MCF 10A (cell line): ENCODE measurements around the gene SOAT2. TPM values are rescaled to one million over a fixed set of nuclear protein-coding genes. Genes with fewer than 3 reads are reported as not detected.

ENCODE experiments used
- BruUV-seq: library from RNA; stranded (reverse); fragments of 400-500 nt; replicated peaks from 2 replicates; lab custom pipeline; 2021; lab: Mats Ljungman, UMichigan
- CTCF ChIA-PET: fragments of 300-600 bp; sonication (Branson Sonifier 250); formaldehyde crosslinking; extraction: SDS; loops from one replicate; lab custom pipeline; 2021; ENCODE audit warnings: antibody characterized with exemption, inconsistent platforms; lab: Yijun Ruan, JAX
- POLR2A ChIA-PET: fragments of 300-600, 350-650 bp; sonication (Branson Sonifier 250); formaldehyde crosslinking; extraction: SDS; loops from one replicate; lab custom pipeline; 2020; ENCODE audit warnings: antibody characterized with exemption, inconsistent platforms; lab: Yijun Ruan, JAX
- DNase-seq: peaks from one replicate; pipeline ENCODE4 v3.0.0-alpha.2; 2018; ENCODE audit not compliant: unreplicated experiment
- H3K27ac Mint-ChIP-seq: one replicate; pipeline ENCODE4 v1.8.0; 2022; ENCODE audit warnings: mild to moderate bottlenecking, low read depth, mixed read lengths; ENCODE audit not compliant: unreplicated experiment
- H3K27me3 Mint-ChIP-seq: one replicate; pipeline ENCODE4 v1.8.0; 2022; ENCODE audit warnings: mixed read lengths; ENCODE audit not compliant: insufficient read depth, unreplicated experiment
- H3K36me3 Mint-ChIP-seq: one replicate; pipeline ENCODE4 v1.8.0; 2022; ENCODE audit warnings: mild to moderate bottlenecking, moderate library complexity, mixed read lengths; ENCODE audit not compliant: insufficient read depth, unreplicated experiment
- H3K4me1 Mint-ChIP-seq: one replicate; pipeline ENCODE4 v1.8.0; 2022; ENCODE audit warnings: mixed read lengths; ENCODE audit not compliant: insufficient read depth, unreplicated experiment
- H3K4me3 Mint-ChIP-seq: one replicate; pipeline ENCODE4 v1.8.0; 2022; ENCODE audit warnings: mild to moderate bottlenecking, moderate library complexity, mixed read lengths; ENCODE audit not compliant: unreplicated experiment
- H3K9me3 Mint-ChIP-seq: one replicate; pipeline ENCODE4 v1.8.0; 2022; ENCODE audit warnings: mixed read lengths; ENCODE audit not compliant: unreplicated experiment
- CTCF ChIP-seq: fragments of 200-600 bp; IDR thresholded peaks from one replicate; pipeline ENCODE4 v1.8.0; 2022; ENCODE audit warnings: antibody characterized with exemption, mild to moderate bottlenecking; ENCODE audit not compliant: unreplicated experiment
- intact Hi-C: fragments of 100-400 bp; cut with micrococcal nuclease; formaldehyde crosslinking; loops from 2 replicates; pipeline ENCODE4 v1.14.1; 2022
- total RNA-seq: library from RNA; stranded (reverse); gene quantifications from 2 replicates; pipeline ENCODE4 v1.2.3, GENCODE V29; 2022

SOAT2 gene
- total RNA-seq, 1 experiment from 2014 or later: not detected

GRCh38 chr12:53147181-53147580 is 43.9 kb downstream of the SOAT2 start:
- no peaks in the 10 kb centered on the region for H3K27me3 Mint-ChIP-seq
- peaks cover 6% of the 10 kb centered on the region for H3K4me1 Mint-ChIP-seq
- H3K27ac Mint-ChIP-seq: no peak overlapping the region
- intact Hi-C loops: no loop called here
- CTCF ChIA-PET: interaction anchor here (0.6 to 1.2 kb wide), 5 partner anchors 12 to 975 kb away, joined by 3 to 4 read pairs (median 3); no protein-coding TSS in a partner anchor
- H3K36me3 Mint-ChIP-seq: peaks cover 7% of the 10 kb centered on the region
- no peak for TF ChIP-seq CTCF
- H3K4me3 Mint-ChIP-seq: no peak overlapping the region
- no peak for DNase-seq
- POLR2A ChIA-PET: no interaction called here
- H3K9me3 Mint-ChIP-seq: no peaks in the 10 kb centered on the region
- no TSS peak for BruUV-seq

DNA sequence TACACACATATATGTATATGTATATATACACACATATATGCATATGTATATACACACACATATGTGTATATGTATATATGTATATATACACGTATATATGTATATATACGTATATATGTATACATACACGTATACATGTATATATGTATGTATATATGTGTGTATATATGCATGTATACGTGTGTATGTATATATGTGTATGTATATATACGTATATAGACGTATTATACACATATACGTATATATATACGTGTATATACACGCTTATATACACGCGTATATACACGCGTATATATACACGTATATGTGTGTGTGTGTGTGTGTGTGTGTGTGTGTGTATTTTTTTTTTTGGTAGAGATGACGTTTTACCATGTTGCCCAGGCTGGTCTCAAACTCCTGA is 44.4 kb downstream of the SOAT2 start:
- Mint-ChIP-seq H3K27ac (no peak overlapping the region), H3K27me3 (no peaks in the 10 kb centered on the region), H3K9me3 (no peaks in the 10 kb centered on the region), H3K36me3 (peaks cover 7% of the 10 kb centered on the region), H3K4me3 (no peak overlapping the region), H3K4me1 (peaks cover 6% of the 10 kb centered on the region)
- TF ChIP-seq CTCF: no peak
- no TSS peak for BruUV-seq
- intact Hi-C loops: no loop called here
- ChIA-PET POLR2A (interaction anchor here (0.6 kb wide), 1 partner anchor 52 kb away, joined by 3 read pairs; no protein-coding TSS in a partner anchor), CTCF (interaction anchor here (0.6 to 1.2 kb wide), 4 partner anchors 12 to 821 kb away, joined by 3 to 4 read pairs (median 3); no protein-coding TSS in a partner anchor)
- no peak for DNase-seq

- Mint-ChIP-seq H3K9me3 (no peaks in the 10 kb centered on the region), H3K4me3 (no peak overlapping the region), H3K27me3 (no peaks in the 10 kb centered on the region), H3K4me1 (no peaks in the 10 kb centered on the region), H3K36me3 (no peaks in the 10 kb centered on the region), H3K27ac (no peak overlapping the region)
- TF ChIP-seq CTCF: no peak
- no TSS peak for BruUV-seq
- no peak for DNase-seq
- intact Hi-C loops: no loop called here
- ChIA-PET CTCF (interaction anchor here (1.2 kb wide), 1 partner anchor 9 kb away, joined by 3 read pairs; no protein-coding TSS in a partner anchor), POLR2A (no interaction called here)
Observed at GRCh38 chr12:53151039-53151438, 47.8 kb downstream of the SOAT2 start.

DNA sequence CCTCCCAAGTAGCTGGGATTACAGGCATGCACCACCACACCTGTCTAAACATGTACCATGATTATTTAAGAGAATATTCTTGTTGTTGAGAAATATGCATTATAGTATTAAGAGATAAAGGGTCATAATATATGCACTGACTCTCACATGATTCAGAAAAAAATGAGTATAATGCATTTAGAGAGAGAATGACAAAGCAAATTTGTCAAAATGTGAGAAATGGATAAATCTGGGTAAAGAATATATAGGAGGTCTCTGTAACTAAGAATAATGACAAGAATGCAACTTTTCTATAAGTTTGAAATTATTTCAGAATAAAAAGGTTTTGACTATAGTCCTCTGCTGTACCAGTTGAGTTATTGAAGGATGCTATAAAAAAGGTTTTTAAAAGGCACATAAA is 49.1 kb downstream of the SOAT2 start:
- no peaks in the 10 kb centered on the region for H3K4me1 Mint-ChIP-seq
- ChIA-PET POLR2A (no interaction called here), CTCF (interaction anchor here (1.0 kb wide), 1 partner anchor 23 kb away, joined by 3 read pairs; no protein-coding TSS in a partner anchor)
- intact Hi-C loops: no loop called here
- no peak for DNase-seq
- no peaks in the 10 kb centered on the region for H3K9me3 Mint-ChIP-seq
- H3K4me3 Mint-ChIP-seq: no peak overlapping the region
- H3K27ac Mint-ChIP-seq: no peak overlapping the region
- no peaks in the 10 kb centered on the region for H3K27me3 Mint-ChIP-seq
- H3K36me3 Mint-ChIP-seq: peaks cover 3% of the 10 kb centered on the region
- BruUV-seq: no TSS peak
- no peak for TF ChIP-seq CTCF
